Immature natural killer cell (primary cell): ENCODE measurements around the gene MIA2. TPM values are rescaled to one million over a fixed set of nuclear protein-coding genes. Genes with fewer than 3 reads are reported as not detected.
A peak's percentile ranks its signal among the peaks of the same experiment; 100 is the strongest.
"Not testable (repeated sequence)": the region's sequence is repeated elsewhere in the genome, so short reads cannot be mapped to it uniquely, and the experiment has no call there.

Source experiments
- DNase-seq, 3 donors: peaks; one replicate each; pipeline ENCODE4 v3.0.0; 2022; ENCODE audit warnings: mixed read lengths in 1 of 3
- H3K27ac Mint-ChIP-seq, 6 donors: one replicate each; pipeline ENCODE4 v1.8.0; 2020; ENCODE audit warnings: mixed read lengths in 6 of 6, mild to moderate bottlenecking in 5 of 6, inconsistent platforms in 4 of 6, moderate library complexity in 3 of 6
- H3K27me3 Mint-ChIP-seq, 3 donors: one replicate each; pipeline ENCODE4 v1.8.0; 2020 to 2021; ENCODE audit warnings: low read depth in 3 of 3, mild to moderate bottlenecking in 3 of 3, mixed read lengths in 3 of 3, moderate library complexity in 3 of 3, inconsistent platforms in 1 of 3
- H3K36me3 Mint-ChIP-seq, 3 donors: one replicate each; pipeline ENCODE4 v1.8.0; 2020; ENCODE audit warnings: mixed read lengths in 3 of 3, inconsistent platforms in 2 of 3, mild to moderate bottlenecking in 2 of 3
- H3K4me1 Mint-ChIP-seq, 2 donors: one replicate each; pipeline ENCODE4 v1.8.0; 2020; ENCODE audit warnings: inconsistent platforms in 2 of 2, mild to moderate bottlenecking in 2 of 2, mixed read lengths in 2 of 2, moderate library complexity in 1 of 2
- H3K4me3 Mint-ChIP-seq, 5 donors: one replicate each; pipeline ENCODE4 v1.8.0; 2020; ENCODE audit warnings: mild to moderate bottlenecking in 5 of 5, mixed read lengths in 5 of 5, inconsistent platforms in 3 of 5, moderate library complexity in 3 of 5
- H3K9me3 Mint-ChIP-seq, 6 donors: one replicate each; pipeline ENCODE4 v1.8.0; 2020; ENCODE audit warnings: mild to moderate bottlenecking in 6 of 6, mixed read lengths in 6 of 6, inconsistent platforms in 4 of 6, moderate library complexity in 3 of 6
- polyA plus RNA-seq, 3 donors: library from polyadenylated mRNA; unstranded; fragments of 300-500 nt; fragmentation: Illumina TruSeq; gene quantifications; one replicate each; pipeline ENCODE4 v1.2.3, GENCODE V29; 2021

MIA2 gene
- polyA plus RNA-seq, 3 donors from 2014 or later = 14.1 to 38.6 (median 27.6) TPM

DNA sequence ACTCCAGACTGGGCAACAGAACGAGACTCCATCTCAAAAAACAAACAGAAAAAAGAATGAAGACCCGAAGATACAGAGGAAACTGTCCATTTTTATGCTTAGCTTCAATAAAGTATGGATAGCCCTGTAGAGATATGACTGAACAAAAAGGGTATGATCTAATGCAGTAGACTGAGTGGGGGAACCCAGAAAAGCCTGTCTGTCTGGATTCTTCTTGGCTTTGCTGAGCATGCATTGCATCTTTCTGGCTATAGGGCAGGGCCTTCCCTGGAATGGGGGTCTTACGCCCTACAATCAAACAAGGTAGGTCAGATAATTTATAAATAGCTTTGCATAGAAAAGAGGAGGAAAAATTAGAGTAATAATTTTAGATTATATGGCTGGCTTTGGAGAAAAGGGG lies 10.1 kb downstream of the MIA2 start:
- DNase-seq = no peak
- no peak overlapping the region for H3K27ac Mint-ChIP-seq
- no peaks in the 10 kb centered on the region for H3K9me3 Mint-ChIP-seq
- no peak overlapping the region for H3K4me3 Mint-ChIP-seq
- H3K36me3 Mint-ChIP-seq = no peaks in the 10 kb centered on the region
- H3K27me3 Mint-ChIP-seq = peaks cover 0 to 3% (median 0%) of the 10 kb centered on the region in 3 donors
- no peaks in the 10 kb centered on the region for H3K4me1 Mint-ChIP-seq

DNA sequence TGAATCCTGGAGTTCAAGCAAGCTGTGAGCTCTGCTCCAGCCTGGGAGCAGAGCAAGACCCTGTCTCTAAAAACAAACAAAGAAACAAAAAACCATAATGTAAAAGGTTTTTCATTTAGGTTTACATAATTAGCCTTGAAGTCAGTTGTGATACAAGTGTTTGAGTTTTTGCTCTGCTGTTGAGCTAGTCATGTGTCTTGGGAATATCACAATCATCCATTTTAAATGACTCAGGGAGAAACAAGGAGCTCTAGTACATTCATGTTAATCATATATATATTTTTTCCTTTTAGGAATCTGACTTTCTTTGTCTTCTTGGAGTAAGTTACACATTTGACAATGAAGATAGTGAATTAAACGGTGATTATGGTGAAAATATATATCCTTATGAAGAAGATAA lies 12.9 kb downstream of the MIA2 start:
- no peak for DNase-seq
- Mint-ChIP-seq H3K9me3 (no peaks in the 10 kb centered on the region), H3K36me3 (no peaks in the 10 kb centered on the region), H3K27me3 (peaks cover 0 to 3% (median 2%) of the 10 kb centered on the region in 3 donors), H3K4me1 (no peaks in the 10 kb centered on the region), H3K27ac (no peak overlapping the region), H3K4me3 (no peak overlapping the region)

DNA sequence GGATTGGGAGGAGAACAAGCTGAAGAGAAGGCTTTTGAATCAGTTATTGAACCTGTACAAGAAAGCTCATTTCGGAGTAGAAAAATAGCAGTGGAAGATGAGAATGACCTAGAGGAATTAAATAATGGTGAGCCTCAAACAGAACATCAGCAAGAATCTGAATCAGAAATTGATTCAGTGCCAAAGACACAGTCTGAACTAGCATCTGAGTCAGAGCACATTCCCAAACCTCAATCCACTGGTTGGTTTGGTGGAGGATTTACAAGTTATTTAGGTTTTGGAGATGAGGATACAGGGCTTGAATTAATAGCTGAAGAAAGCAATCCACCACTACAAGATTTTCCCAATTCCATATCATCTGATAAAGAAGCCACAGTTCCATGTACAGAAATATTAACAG lies 13.5 kb downstream of the MIA2 start:
- Mint-ChIP-seq H3K9me3 (no peaks in the 10 kb centered on the region), H3K4me1 (no peaks in the 10 kb centered on the region), H3K4me3 (no peak overlapping the region), H3K27me3 (peaks cover 0 to 3% (median 2%) of the 10 kb centered on the region in 3 donors), H3K27ac (no peak overlapping the region), H3K36me3 (no peaks in the 10 kb centered on the region)
- no peak for DNase-seq

DNA sequence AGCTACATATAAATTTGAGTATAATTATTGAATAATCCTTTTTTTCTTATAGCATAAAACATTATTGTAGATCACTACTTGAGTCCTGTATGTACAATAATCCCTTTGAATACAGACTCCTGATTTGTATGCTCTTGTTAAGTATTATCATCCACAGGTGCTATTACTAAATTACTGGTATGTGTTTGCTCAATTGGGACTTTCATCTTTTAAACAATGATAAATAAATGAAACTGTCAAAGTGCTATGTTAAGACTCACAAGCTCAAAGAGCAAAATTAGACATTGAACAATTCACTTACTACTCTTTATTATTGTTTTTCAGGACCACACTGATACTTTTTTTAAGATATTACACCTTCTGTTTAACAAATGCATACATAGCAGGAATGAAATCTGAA lies 17.8 kb downstream of the MIA2 start:
- Mint-ChIP-seq H3K9me3 (peaks cover 0 to 2% (median 0%) of the 10 kb centered on the region in 6 donors), H3K4me1 (no peaks in the 10 kb centered on the region), H3K27me3 (peaks cover 0 to 2% (median 2%) of the 10 kb centered on the region in 3 donors), H3K36me3 (no peaks in the 10 kb centered on the region), H3K4me3 (no peak overlapping the region), H3K27ac (no peak overlapping the region)
- no peak for DNase-seq

DNA sequence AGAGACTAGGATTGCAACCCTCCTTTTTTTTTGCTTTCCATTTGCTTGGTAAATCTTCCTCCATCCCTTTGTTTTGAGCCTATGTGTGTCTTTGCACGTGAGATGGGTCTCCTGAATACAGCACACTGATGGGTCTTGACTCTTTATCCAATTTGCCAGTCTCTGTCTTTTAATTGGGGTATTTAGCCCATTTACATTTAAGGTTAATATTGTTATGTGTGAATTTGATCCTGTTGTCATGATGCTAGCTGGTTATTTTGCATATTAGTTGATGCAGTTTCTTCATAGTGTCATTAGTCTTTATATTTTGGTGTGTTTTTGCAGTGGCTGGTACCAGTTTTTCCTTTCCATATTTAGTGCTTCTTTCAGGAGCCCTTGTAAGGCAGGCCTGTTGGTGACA lies 23.7 kb downstream of the MIA2 start:
- not testable (repeated sequence) for H3K36me3 Mint-ChIP-seq, H3K4me3 Mint-ChIP-seq, H3K4me1 Mint-ChIP-seq, DNase-seq, H3K27me3 Mint-ChIP-seq, H3K9me3 Mint-ChIP-seq, H3K27ac Mint-ChIP-seq

DNA sequence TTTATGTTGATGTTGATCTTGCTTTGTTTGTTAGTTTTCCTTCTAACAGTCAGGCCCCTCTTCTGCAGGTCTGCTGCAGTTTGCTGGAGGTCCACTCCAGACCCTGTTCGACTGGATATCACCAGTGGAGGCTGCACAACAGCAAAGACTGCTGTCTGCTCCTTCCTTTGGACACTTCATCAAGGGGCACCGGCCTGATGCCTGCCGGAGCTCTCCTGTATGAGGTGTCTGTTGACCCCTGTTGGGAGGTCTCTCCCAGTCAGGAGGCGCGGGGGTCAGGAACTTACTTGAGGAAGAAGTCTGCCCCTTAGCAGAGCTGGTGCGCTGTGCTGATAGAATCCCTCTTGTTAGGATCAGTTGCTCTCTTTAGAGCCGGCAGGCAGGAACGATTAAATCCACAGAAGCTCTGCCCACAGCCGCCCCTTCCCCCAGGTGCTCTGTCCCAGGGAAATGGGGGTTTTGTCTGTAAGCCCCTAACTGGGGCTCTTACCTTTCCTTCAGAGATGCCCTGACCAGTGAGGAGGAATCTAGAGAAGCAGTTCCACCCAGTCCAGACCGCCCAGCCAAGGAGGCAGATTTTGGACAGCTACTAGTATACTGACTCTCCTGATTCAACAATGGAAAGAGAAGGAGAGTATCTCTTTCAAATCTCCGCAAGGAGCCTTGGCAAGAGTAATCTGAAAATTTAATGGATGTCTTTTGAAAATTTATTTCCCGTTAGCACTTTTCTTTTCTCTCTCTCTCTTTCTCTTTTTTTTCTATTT lies 25.2 kb downstream of the MIA2 start:
- DNase-seq = no peak

DNA sequence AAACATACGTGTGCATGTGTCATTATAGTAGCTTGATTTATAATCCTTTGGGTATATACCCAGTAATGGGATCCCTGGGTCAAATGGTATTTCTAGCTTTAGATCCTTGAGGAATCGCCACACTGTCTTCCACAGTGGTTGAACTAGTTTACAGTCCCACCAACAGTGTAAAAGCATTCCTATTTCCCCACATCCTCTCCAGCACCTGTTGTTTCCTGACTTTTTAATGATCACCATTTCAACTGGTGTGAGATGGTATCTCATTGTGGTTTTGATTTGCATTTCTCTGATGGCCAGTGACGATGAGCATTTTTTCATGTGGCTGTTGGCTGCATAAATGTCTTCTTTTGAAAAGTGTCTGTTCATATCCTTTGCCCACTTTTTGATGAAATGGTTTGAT lies 26.4 kb downstream of the MIA2 start:
- DNase-seq, H3K27ac Mint-ChIP-seq, H3K9me3 Mint-ChIP-seq, H3K27me3 Mint-ChIP-seq, H3K4me3 Mint-ChIP-seq, H3K4me1 Mint-ChIP-seq, H3K36me3 Mint-ChIP-seq: not testable (repeated sequence)

More for the DNA sequence above, 25.2 kb downstream of the MIA2 start:
- H3K36me3 Mint-ChIP-seq = peaks cover 0 to 7% (median 3%) of the 10 kb centered on the region in 3 donors
- no peaks in the 10 kb centered on the region for H3K27me3 Mint-ChIP-seq
- H3K9me3 Mint-ChIP-seq = peaks cover 0 to 4% (median 0%) of the 10 kb centered on the region in 6 donors
- H3K4me1 Mint-ChIP-seq = no peaks in the 10 kb centered on the region
- no peak overlapping the region for H3K4me3 Mint-ChIP-seq
- peak overlapping the region in 2 of 6 donors; percentile 30 to 37 for H3K27ac Mint-ChIP-seq

DNA sequence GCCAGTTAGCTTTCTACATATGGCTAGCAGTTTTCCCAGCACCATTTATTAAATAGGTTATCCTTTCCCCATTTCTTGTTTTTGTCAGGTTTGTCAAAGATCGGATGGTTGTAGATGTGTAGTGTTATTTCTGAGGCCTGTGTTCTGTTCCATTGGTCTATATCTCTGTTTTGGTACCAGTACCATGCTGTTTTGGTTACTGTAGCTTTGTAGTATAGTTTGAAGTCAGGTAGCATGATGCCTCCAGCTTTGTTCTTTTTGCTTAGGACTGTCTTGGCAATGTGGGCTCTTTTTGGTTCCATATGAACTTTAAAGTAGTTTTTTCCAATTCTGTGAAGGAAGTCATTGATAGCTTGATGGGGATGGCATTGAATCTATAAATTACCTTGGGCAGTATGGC lies 28.5 kb downstream of the MIA2 start:
- not testable (repeated sequence) for DNase-seq, H3K36me3 Mint-ChIP-seq, H3K9me3 Mint-ChIP-seq, H3K27ac Mint-ChIP-seq, H3K4me3 Mint-ChIP-seq, H3K27me3 Mint-ChIP-seq
- H3K4me1 Mint-ChIP-seq = peaks cover 15 to 17% of the 10 kb centered on the region in 2 donors

DNA sequence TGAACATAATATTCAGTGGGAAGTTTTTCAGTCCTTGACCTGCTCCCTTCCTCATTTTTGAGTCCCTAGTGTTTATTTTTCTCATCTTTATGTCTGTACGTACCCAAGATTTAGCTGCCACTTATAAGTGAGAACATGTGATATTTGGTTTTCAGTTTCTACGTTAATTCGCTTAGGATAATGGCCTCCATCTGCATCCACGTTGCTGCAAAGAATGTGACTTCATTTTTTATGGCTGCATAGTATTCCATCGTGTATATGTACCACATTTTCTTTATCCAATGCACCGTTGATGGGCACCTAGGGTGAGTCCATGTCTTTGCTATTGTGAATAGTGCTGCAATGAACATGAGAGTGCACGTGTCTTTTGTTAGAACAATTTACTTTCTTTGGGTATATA lies 30.3 kb downstream of the MIA2 start:
- H3K9me3 Mint-ChIP-seq = peaks cover 0 to 2% (median 0%) of the 10 kb centered on the region in 6 donors
- peaks cover 0 to 3% (median 0%) of the 10 kb centered on the region in 3 donors for H3K36me3 Mint-ChIP-seq
- DNase-seq = no peak
- H3K4me1 Mint-ChIP-seq = peaks cover 31 to 35% of the 10 kb centered on the region in 2 donors
- no peak overlapping the region for H3K4me3 Mint-ChIP-seq
- peaks cover 6 to 13% (median 9%) of the 10 kb centered on the region in 3 donors for H3K27me3 Mint-ChIP-seq
- no peak overlapping the region for H3K27ac Mint-ChIP-seq

DNA sequence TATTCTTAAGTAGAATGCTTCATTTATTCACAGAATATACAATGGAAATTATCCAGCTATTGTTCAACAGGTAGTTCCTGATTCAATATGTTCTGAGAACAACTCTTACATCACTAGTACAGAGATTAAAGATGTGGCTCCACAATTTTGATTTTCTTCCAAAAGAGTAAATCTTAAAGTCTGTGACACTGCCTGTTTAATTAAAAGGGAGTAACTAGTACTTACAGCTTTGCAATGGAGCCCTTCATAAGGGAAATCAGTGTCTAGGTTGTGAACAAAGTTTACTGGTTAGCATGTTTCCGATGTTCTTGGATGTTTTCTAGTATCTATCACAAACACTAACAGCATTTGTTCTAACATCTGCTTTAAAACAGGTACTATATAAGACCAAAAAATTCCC lies 30.8 kb downstream of the MIA2 start:
- peaks cover 0 to 2% (median 0%) of the 10 kb centered on the region in 6 donors for H3K9me3 Mint-ChIP-seq
- H3K27ac Mint-ChIP-seq = no peak overlapping the region
- peaks cover 0 to 3% (median 0%) of the 10 kb centered on the region in 3 donors for H3K36me3 Mint-ChIP-seq
- peaks cover 6 to 13% (median 9%) of the 10 kb centered on the region in 3 donors for H3K27me3 Mint-ChIP-seq
- H3K4me1 Mint-ChIP-seq = peaks cover 36 to 40% of the 10 kb centered on the region in 2 donors
- H3K4me3 Mint-ChIP-seq = no peak overlapping the region
- no peak for DNase-seq

DNA sequence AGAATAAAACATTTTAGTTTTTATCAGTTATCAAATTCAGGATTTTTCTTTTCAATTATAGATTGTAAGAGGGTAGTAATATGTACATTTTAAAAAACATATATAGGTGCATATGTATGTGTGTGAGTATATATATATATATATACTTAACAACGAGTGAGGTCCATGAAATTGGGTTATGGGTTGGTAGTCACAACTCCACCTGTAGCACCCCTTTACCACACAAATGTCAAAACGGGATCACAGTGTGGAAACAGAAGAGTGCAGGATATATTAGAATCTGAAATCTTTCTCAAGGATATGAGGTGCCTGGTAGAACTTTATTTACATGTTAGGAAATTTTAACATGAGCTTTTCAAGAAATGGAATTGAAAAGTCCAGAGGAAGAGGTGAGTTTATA lies 31.3 kb downstream of the MIA2 start:
- Mint-ChIP-seq H3K9me3 (peaks cover 0 to 2% (median 0%) of the 10 kb centered on the region in 6 donors), H3K27ac (peak overlapping the region in 5 of 6 donors; percentile 60 to 99 (median 87)), H3K4me3 (peak overlapping the region; percentile 70 to 95 (median 77)), H3K27me3 (peaks cover 6 to 13% (median 9%) of the 10 kb centered on the region in 3 donors), H3K4me1 (peaks cover 41 to 45% of the 10 kb centered on the region in 2 donors), H3K36me3 (peaks cover 0 to 3% (median 0%) of the 10 kb centered on the region in 3 donors)
- DNase-seq = no peak

DNA sequence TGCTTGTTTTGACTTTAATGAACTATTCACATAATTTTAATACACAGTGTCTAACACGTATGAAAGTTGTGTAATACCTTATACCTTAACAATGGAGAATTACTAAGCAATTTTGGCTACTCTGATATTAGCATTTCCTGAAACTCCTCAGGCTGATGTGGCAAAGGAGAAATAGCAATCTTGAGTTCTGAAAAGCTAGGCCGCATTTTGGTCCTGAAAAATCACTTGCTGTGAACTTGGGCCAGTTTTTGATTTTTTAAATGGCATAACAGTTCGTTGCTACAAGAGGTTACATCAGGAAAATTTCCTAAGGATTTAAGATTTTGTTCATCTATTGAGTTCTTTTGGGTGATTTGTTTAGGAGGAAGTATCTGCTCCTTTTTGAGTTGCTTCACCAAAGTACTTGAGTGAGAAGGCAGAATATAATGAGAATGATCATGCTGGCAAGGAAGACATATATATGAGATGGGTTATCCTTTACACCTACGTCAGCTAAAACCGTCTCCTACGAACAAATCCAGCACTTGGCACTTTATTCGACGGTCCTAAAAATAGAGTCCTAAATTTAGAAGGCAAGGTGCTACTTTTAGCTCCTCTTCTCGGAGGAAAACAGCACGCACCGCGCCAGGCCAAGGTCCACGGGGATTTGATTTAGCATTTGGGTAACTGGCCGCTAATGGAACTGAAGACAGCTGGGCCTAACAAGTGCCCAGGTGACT lies 32.2 kb downstream of the MIA2 start:
- H3K36me3 Mint-ChIP-seq = no peaks in the 10 kb centered on the region
- peaks cover 6 to 13% (median 9%) of the 10 kb centered on the region in 3 donors for H3K27me3 Mint-ChIP-seq
- H3K4me1 Mint-ChIP-seq = peaks cover 50 to 54% of the 10 kb centered on the region in 2 donors
- peak overlapping the region; percentile 77 to 95 (median 85) for H3K4me3 Mint-ChIP-seq
- H3K27ac Mint-ChIP-seq = peak overlapping the region; percentile 64 to 99 (median 92)
- DNase-seq = peak in 1 of 3 donors; percentile 2
- H3K9me3 Mint-ChIP-seq = peaks cover 0 to 2% (median 0%) of the 10 kb centered on the region in 6 donors

DNA sequence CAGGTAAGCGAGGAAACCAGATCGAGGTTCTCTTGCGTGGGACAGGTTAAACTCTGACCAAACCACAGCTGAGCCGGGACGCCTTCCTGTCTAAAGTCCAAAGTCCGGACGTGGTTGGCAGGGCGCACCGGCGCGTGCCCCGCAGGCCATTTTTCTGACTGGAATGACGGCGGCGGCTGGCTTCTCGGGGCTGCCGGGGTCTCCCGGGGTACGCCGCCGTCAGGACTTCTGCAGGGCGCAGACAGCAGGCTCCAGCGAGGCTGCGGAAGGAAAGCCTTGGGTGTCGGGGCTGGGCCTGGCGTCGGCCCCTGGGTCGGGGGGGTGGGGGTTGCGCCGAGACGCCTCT lies 32.8 kb downstream of the MIA2 start:
- peaks cover 0 to 2% (median 0%) of the 10 kb centered on the region in 6 donors for H3K9me3 Mint-ChIP-seq
- peaks cover 6 to 13% (median 9%) of the 10 kb centered on the region in 3 donors for H3K27me3 Mint-ChIP-seq
- peaks cover 55 to 60% of the 10 kb centered on the region in 2 donors for H3K4me1 Mint-ChIP-seq
- H3K4me3 Mint-ChIP-seq = peak overlapping the region; percentile 77 to 95 (median 85)
- H3K36me3 Mint-ChIP-seq = no peaks in the 10 kb centered on the region
- no peak for DNase-seq
- H3K27ac Mint-ChIP-seq = peak overlapping the region; percentile 64 to 99 (median 92)
